GM12878 (cell line): ENCODE measurements around the gene PTGR1.

Experiments
- CBFB ChIP-seq: IDR thresholded peaks from 2 replicates; pipeline ENCODE4 v1.6.1; 2016; ENCODE audit warnings: antibody characterized with exemption, low read depth
- CTCF ChIP-seq, 3 experiments: IDR thresholded peaks in 2 of 3; conservative IDR thresholded peaks in 1 of 3; 2 replicates each; pipeline ENCODE4 v1.5.1; 2011; ENCODE audit warnings: low read depth in 3 of 3, low read length in 3 of 3, mild to moderate bottlenecking in 3 of 3, control low read depth in 2 of 3, moderate library complexity in 2 of 3, inconsistent platforms in 1 of 3, mixed read lengths in 1 of 3; ENCODE audit not compliant: control insufficient read depth in 2 of 3, insufficient read depth in 1 of 3; ENCODE audit errors: extremely low read depth in 1 of 3
- FOXK2 ChIP-seq: fragments of 450-650 bp; IDR thresholded peaks from 2 replicates; pipeline ENCODE4 v1.6.1; 2017; ENCODE audit warnings: mild to moderate bottlenecking, moderate library complexity
- GABPA ChIP-seq: IDR thresholded peaks from 2 replicates; pipeline ENCODE4 v1.6.1; 2014; ENCODE audit warnings: antibody characterized with exemption, low read depth, mild to moderate bottlenecking, inconsistent platforms
- MLLT1 ChIP-seq: fragments of 450-650 bp; IDR thresholded peaks from 2 replicates; pipeline ENCODE4 v1.6.1; 2016; ENCODE audit warnings: mild to moderate bottlenecking
- NFIC ChIP-seq: IDR thresholded peaks from 2 replicates; pipeline ENCODE4 v1.6.1; 2012; ENCODE audit warnings: low read depth, mild to moderate bottlenecking, inconsistent platforms, low read length, moderate library complexity
- SP1 ChIP-seq: IDR thresholded peaks from one replicate; pipeline ENCODE4 v1.6.1; 2011; ENCODE audit warnings: low read depth, low read length
- TAF1 ChIP-seq: IDR thresholded peaks from 2 replicates; pipeline ENCODE4 v1.6.1; 2011; ENCODE audit warnings: mild to moderate bottlenecking, low read depth, low read length, borderline replicate concordance
- USF1 ChIP-seq: IDR thresholded peaks from 2 replicates; pipeline ENCODE4 v1.6.1; 2011; ENCODE audit warnings: borderline replicate concordance, low read depth, mild to moderate bottlenecking, moderate library complexity, mixed read lengths, low read length; ENCODE audit not compliant: insufficient read depth; ENCODE audit errors: extremely low read length

- TF ChIP-seq CTCF (IDR thresholded peaks at IDR 0.05 in 2 of 3, conservative IDR thresholded peaks at IDR 0.05 in 1 of 3; ENCODE audit: control insufficient read depth in 2 of 3, extremely low read depth in 1 of 3, insufficient read depth in 1 of 3, low read depth in 3 of 3, low read length in 3 of 3) (no peak), GABPA (no peak), TAF1 (no peak), MLLT1 (no peak), SP1 (no peak), NFIC (no peak), USF1 (no peak), FOXK2 (no peak), CBFB (no peak)
Measured at GRCh38 chr9:111542497-111543254, 56.8 kb downstream of the PTGR1 start.
